ENCODE results near the gene USP51. TPM values are rescaled to one million over a fixed set of nuclear protein-coding genes. Genes with fewer than 3 reads are reported as not detected.
"Not testable (repeated sequence)": the region's sequence is repeated elsewhere in the genome, so short reads cannot be mapped to it uniquely, and the experiment has no call there.

The USP51 gene
- polyA plus RNA-seq, 3 donors, result 0.05 to 0.18 TPM; not detected in 1

- H3K4me2 ChIP-seq (replicated peaks; ENCODE audit: extremely low read depth, low read length, poor library complexity, severe bottlenecking); H3K4me1 ChIP-seq (ENCODE audit: control insufficient read depth in 1 of 2, insufficient read depth in 2 of 2, low read length in 2 of 2); H4K20me1 ChIP-seq (ENCODE audit: insufficient read depth, low read length); H2AFZ ChIP-seq (ENCODE audit: insufficient read depth, low read depth, low read length, poor library complexity, severe bottlenecking); intact Hi-C loops (cut with micrococcal nuclease); H3K9ac ChIP-seq (ENCODE audit: insufficient read depth, low read length, poor library complexity, severe bottlenecking); H3K4me3 Mint-ChIP-seq; H3K4me1 Mint-ChIP-seq; DNase-seq; H3K36me3 ChIP-seq (replicated peaks in 1 of 2; ENCODE audit: control insufficient read depth in 1 of 2, insufficient read depth in 2 of 2, low read length in 2 of 2); H3K27me3 Mint-ChIP-seq (ENCODE audit: low read depth in 3 of 3); H3K4me3 ChIP-seq (replicated peaks in 1 of 3; ENCODE audit: low read depth in 2 of 3, low read length in 3 of 3); H3K27ac ChIP-seq (ENCODE audit: low read depth in 1 of 2, low read length in 2 of 2); H3K9me3 ChIP-seq (replicated peaks in 1 of 2; ENCODE audit: control insufficient read depth in 1 of 2, insufficient read depth in 1 of 2, low read length in 2 of 2); H3K27ac Mint-ChIP-seq; H3K9me3 Mint-ChIP-seq; H3K36me3 Mint-ChIP-seq; H3K27me3 ChIP-seq (ENCODE audit: control insufficient read depth in 2 of 2, insufficient read depth in 2 of 2, low read length in 2 of 2); H3K79me2 ChIP-seq (ENCODE audit: insufficient read depth, low read length): not testable (repeated sequence)
- no CpG with 5 or more reads among the region's 5 CpGs for WGBS (ENCODE audit: insufficient coverage)
These were observed 23.9 kb downstream of the USP51 start for GRCh38 chrX:55465791-55466190.

- H3K79me2 ChIP-seq (ENCODE audit: insufficient read depth, low read length); H3K4me3 Mint-ChIP-seq; H3K36me3 ChIP-seq (replicated peaks in 1 of 2; ENCODE audit: control insufficient read depth in 1 of 2, insufficient read depth in 2 of 2, low read length in 2 of 2); H3K4me1 Mint-ChIP-seq; H3K4me3 ChIP-seq (replicated peaks in 1 of 3; ENCODE audit: low read depth in 2 of 3, low read length in 3 of 3); H3K4me1 ChIP-seq (ENCODE audit: control insufficient read depth in 1 of 2, insufficient read depth in 2 of 2, low read length in 2 of 2); H2AFZ ChIP-seq (ENCODE audit: insufficient read depth, low read depth, low read length, poor library complexity, severe bottlenecking); H3K36me3 Mint-ChIP-seq; DNase-seq; H3K9ac ChIP-seq (ENCODE audit: insufficient read depth, low read length, poor library complexity, severe bottlenecking); H3K9me3 ChIP-seq (replicated peaks in 1 of 2; ENCODE audit: control insufficient read depth in 1 of 2, insufficient read depth in 1 of 2, low read length in 2 of 2); H3K27ac Mint-ChIP-seq; H3K27me3 Mint-ChIP-seq (ENCODE audit: low read depth in 3 of 3); intact Hi-C loops (cut with micrococcal nuclease); H3K27me3 ChIP-seq (ENCODE audit: control insufficient read depth in 2 of 2, insufficient read depth in 2 of 2, low read length in 2 of 2); H3K4me2 ChIP-seq (replicated peaks; ENCODE audit: extremely low read depth, low read length, poor library complexity, severe bottlenecking); H4K20me1 ChIP-seq (ENCODE audit: insufficient read depth, low read length); H3K9me3 Mint-ChIP-seq; H3K27ac ChIP-seq (ENCODE audit: low read depth in 1 of 2, low read length in 2 of 2): not testable (repeated sequence)
- WGBS (ENCODE audit: insufficient coverage), result no CpG with 5 or more reads among the region's 5 CpGs
These were observed 24.5 kb downstream of the USP51 start for GRCh38 chrX:55465108-55465507.

GRCh38 chrX:55464050-55464449 lies 25.6 kb downstream of the USP51 start:
- H3K27ac Mint-ChIP-seq; H3K36me3 ChIP-seq (replicated peaks in 1 of 2; ENCODE audit: control insufficient read depth in 1 of 2, insufficient read depth in 2 of 2, low read length in 2 of 2); H3K4me2 ChIP-seq (replicated peaks; ENCODE audit: extremely low read depth, low read length, poor library complexity, severe bottlenecking); H3K4me3 ChIP-seq (replicated peaks in 1 of 3; ENCODE audit: low read depth in 2 of 3, low read length in 3 of 3); H3K4me1 Mint-ChIP-seq; H3K4me1 ChIP-seq (ENCODE audit: control insufficient read depth in 1 of 2, insufficient read depth in 2 of 2, low read length in 2 of 2); H2AFZ ChIP-seq (ENCODE audit: insufficient read depth, low read depth, low read length, poor library complexity, severe bottlenecking); H3K4me3 Mint-ChIP-seq; H3K9ac ChIP-seq (ENCODE audit: insufficient read depth, low read length, poor library complexity, severe bottlenecking); H3K27me3 ChIP-seq (ENCODE audit: control insufficient read depth in 2 of 2, insufficient read depth in 2 of 2, low read length in 2 of 2); H3K79me2 ChIP-seq (ENCODE audit: insufficient read depth, low read length); intact Hi-C loops (cut with micrococcal nuclease); DNase-seq; H3K27me3 Mint-ChIP-seq (ENCODE audit: low read depth in 3 of 3); H3K9me3 Mint-ChIP-seq; H3K27ac ChIP-seq (ENCODE audit: low read depth in 1 of 2, low read length in 2 of 2); H3K36me3 Mint-ChIP-seq; H4K20me1 ChIP-seq (ENCODE audit: insufficient read depth, low read length); H3K9me3 ChIP-seq (replicated peaks in 1 of 2; ENCODE audit: control insufficient read depth in 1 of 2, insufficient read depth in 1 of 2, low read length in 2 of 2): not testable (repeated sequence)
- WGBS (ENCODE audit: insufficient coverage), result no CpG with 5 or more reads among the region's 5 CpGs

GRCh38 chrX:55459926-55460325 lies 29.7 kb downstream of the USP51 start:
- H3K79me2 ChIP-seq (ENCODE audit: insufficient read depth, low read length); H3K27ac ChIP-seq (ENCODE audit: low read depth in 1 of 2, low read length in 2 of 2); DNase-seq; H3K9ac ChIP-seq (ENCODE audit: insufficient read depth, low read length, poor library complexity, severe bottlenecking); H3K4me3 Mint-ChIP-seq; H3K36me3 ChIP-seq (replicated peaks in 1 of 2; ENCODE audit: control insufficient read depth in 1 of 2, insufficient read depth in 2 of 2, low read length in 2 of 2); H4K20me1 ChIP-seq (ENCODE audit: insufficient read depth, low read length); H3K4me3 ChIP-seq (replicated peaks in 1 of 3; ENCODE audit: low read depth in 2 of 3, low read length in 3 of 3); intact Hi-C loops (cut with micrococcal nuclease); H3K4me1 Mint-ChIP-seq; H3K27ac Mint-ChIP-seq; H3K27me3 ChIP-seq (ENCODE audit: control insufficient read depth in 2 of 2, insufficient read depth in 2 of 2, low read length in 2 of 2); H2AFZ ChIP-seq (ENCODE audit: insufficient read depth, low read depth, low read length, poor library complexity, severe bottlenecking); H3K4me2 ChIP-seq (replicated peaks; ENCODE audit: extremely low read depth, low read length, poor library complexity, severe bottlenecking); H3K9me3 Mint-ChIP-seq; H3K9me3 ChIP-seq (replicated peaks in 1 of 2; ENCODE audit: control insufficient read depth in 1 of 2, insufficient read depth in 1 of 2, low read length in 2 of 2); H3K36me3 Mint-ChIP-seq; H3K27me3 Mint-ChIP-seq (ENCODE audit: low read depth in 3 of 3); H3K4me1 ChIP-seq (ENCODE audit: control insufficient read depth in 1 of 2, insufficient read depth in 2 of 2, low read length in 2 of 2): not testable (repeated sequence)
- no CpG with 5 or more reads among the region's 4 CpGs for WGBS (ENCODE audit: insufficient coverage)

Data from CD14-positive monocyte (primary cell).